ENCODE results near the gene NOTO.
"Not testable (repeated sequence)": the region's sequence is repeated elsewhere in the genome, so short reads cannot be mapped to it uniquely, and the experiment has no call there.

DNA sequence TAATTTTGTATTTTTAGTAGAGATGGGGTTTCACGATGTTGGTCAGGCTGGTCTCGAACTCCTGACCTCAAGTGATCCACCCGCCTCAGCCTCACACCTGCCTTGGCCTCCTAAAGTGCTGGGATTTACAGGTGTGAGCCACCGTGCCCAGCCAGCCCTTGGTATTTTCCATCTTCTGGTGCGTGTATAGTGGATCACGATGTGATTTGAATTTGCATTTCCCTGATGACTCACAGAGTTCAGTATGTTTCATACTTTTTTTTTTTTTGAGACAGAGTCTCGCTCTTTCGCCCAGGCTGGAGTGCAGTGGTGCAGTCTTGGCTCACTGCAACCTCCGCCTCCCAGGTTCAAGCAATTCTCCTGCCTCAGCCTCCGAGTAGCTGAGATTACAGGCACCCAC lies 2.1 kb upstream of the NOTO start:
- TF ChIP-seq, protein P1, sequence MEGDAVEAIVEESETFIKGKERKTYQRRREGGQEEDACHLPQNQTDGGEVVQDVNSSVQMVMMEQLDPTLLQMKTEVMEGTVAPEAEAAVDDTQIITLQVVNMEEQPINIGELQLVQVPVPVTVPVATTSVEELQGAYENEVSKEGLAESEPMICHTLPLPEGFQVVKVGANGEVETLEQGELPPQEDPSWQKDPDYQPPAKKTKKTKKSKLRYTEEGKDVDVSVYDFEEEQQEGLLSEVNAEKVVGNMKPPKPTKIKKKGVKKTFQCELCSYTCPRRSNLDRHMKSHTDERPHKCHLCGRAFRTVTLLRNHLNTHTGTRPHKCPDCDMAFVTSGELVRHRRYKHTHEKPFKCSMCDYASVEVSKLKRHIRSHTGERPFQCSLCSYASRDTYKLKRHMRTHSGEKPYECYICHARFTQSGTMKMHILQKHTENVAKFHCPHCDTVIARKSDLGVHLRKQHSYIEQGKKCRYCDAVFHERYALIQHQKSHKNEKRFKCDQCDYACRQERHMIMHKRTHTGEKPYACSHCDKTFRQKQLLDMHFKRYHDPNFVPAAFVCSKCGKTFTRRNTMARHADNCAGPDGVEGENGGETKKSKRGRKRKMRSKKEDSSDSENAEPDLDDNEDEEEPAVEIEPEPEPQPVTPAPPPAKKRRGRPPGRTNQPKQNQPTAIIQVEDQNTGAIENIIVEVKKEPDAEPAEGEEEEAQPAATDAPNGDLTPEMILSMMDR (IDR thresholded peaks at IDR 0.05; ENCODE audit: low read length): not testable (repeated sequence)
- not testable (repeated sequence) for TF ChIP-seq EZH2phosphoT487 (IDR thresholded peaks at IDR 0.05; ENCODE audit: low read length); EZH2 (optimal IDR thresholded peaks at IDR 0.05; ENCODE audit: low read depth, low read length)

All from MM.1S (cell line).